Measurements from ENCODE around the gene TMEM101. TPM values are rescaled to one million over a fixed set of nuclear protein-coding genes. Genes with fewer than 3 reads are reported as not detected.

TMEM101 gene
- total RNA-seq, 1 experiment from 2014 or later: 25.6 TPM

- no peak for DNase-seq (ENCODE audit: unreplicated experiment)
- H3K9me3 Mint-ChIP-seq (ENCODE audit: unreplicated experiment): no peaks in the 10 kb centered on the region
- intact Hi-C loops (cut with micrococcal nuclease): no loop called here
- CTCF ChIA-PET: interaction anchor here (0.6 to 1.6 kb wide), 2 partner anchors 10 to 40 kb away, joined by 3 to 4 read pairs; no protein-coding TSS in a partner anchor
- H3K27me3 Mint-ChIP-seq (ENCODE audit: insufficient read depth, unreplicated experiment): peaks cover 47% of the 10 kb centered on the region
- TF ChIP-seq CTCF (IDR thresholded peaks at IDR 0.05; ENCODE audit: unreplicated experiment): no peak
- no peak overlapping the region for H3K27ac Mint-ChIP-seq (ENCODE audit: low read depth, unreplicated experiment)
- POLR2A ChIA-PET: no interaction called here
- H3K36me3 Mint-ChIP-seq (ENCODE audit: insufficient read depth, unreplicated experiment): no peaks in the 10 kb centered on the region
- H3K4me1 Mint-ChIP-seq (ENCODE audit: insufficient read depth, unreplicated experiment): no peaks in the 10 kb centered on the region
- BruUV-seq (replicated peaks): no TSS peak
- no peak overlapping the region for H3K4me3 Mint-ChIP-seq (ENCODE audit: unreplicated experiment)
These were observed 31.0 kb downstream of the TMEM101 start for GRCh38 chr17:43983515-43984411.

GRCh38 chr17:43983196-43983514, 31.6 kb downstream of the TMEM101 start:
- Mint-ChIP-seq H3K4me1 (ENCODE audit: insufficient read depth, unreplicated experiment) (no peaks in the 10 kb centered on the region), H3K4me3 (ENCODE audit: unreplicated experiment) (no peak overlapping the region), H3K9me3 (ENCODE audit: unreplicated experiment) (no peaks in the 10 kb centered on the region), H3K27me3 (ENCODE audit: insufficient read depth, unreplicated experiment) (peaks cover 47% of the 10 kb centered on the region), H3K27ac (ENCODE audit: low read depth, unreplicated experiment) (no peak overlapping the region), H3K36me3 (ENCODE audit: insufficient read depth, unreplicated experiment) (no peaks in the 10 kb centered on the region)
- ChIA-PET POLR2A (no interaction called here), CTCF (interaction anchor here (0.6 to 1.6 kb wide), 3 partner anchors 11 to 40 kb away, joined by 3 to 4 read pairs (median 3); no protein-coding TSS in a partner anchor)
- no peak for TF ChIP-seq CTCF (IDR thresholded peaks at IDR 0.05; ENCODE audit: unreplicated experiment)
- intact Hi-C loops (cut with micrococcal nuclease): no loop called here
- no peak for DNase-seq (ENCODE audit: unreplicated experiment)
- BruUV-seq (replicated peaks): no TSS peak

GRCh38 chr17:43982171-43982570, 32.6 kb downstream of the TMEM101 start:
- intact Hi-C loops (cut with micrococcal nuclease): no loop called here
- no peak overlapping the region for H3K4me3 Mint-ChIP-seq (ENCODE audit: unreplicated experiment)

More at GRCh38 chr17:43982171-43982570, 32.6 kb downstream of the TMEM101 start:
- Mint-ChIP-seq H3K27ac (ENCODE audit: low read depth, unreplicated experiment) (no peak overlapping the region), H3K36me3 (ENCODE audit: insufficient read depth, unreplicated experiment) (no peaks in the 10 kb centered on the region), H3K4me1 (ENCODE audit: insufficient read depth, unreplicated experiment) (no peaks in the 10 kb centered on the region), H3K27me3 (ENCODE audit: insufficient read depth, unreplicated experiment) (peaks cover 47% of the 10 kb centered on the region), H3K9me3 (ENCODE audit: unreplicated experiment) (no peaks in the 10 kb centered on the region)
- ChIA-PET POLR2A (interaction anchor here (0.5 kb wide), 1 partner anchor 38 kb away, joined by 3 read pairs; no protein-coding TSS in a partner anchor), CTCF (interaction anchor here (0.7 to 1.6 kb wide), 3 partner anchors 12 to 104 kb away, joined by 3 to 4 read pairs (median 3); no protein-coding TSS in a partner anchor)
- DNase-seq (ENCODE audit: unreplicated experiment): no peak
- no TSS peak for BruUV-seq (replicated peaks)
- no peak for TF ChIP-seq CTCF (IDR thresholded peaks at IDR 0.05; ENCODE audit: unreplicated experiment)
